Breast epithelium (tissue), 3 donors: ENCODE measurements around the gene ARFIP1.

Experiments used
- POLR2A ChIP-seq: fragments of 450-650 bp; IDR thresholded peaks from one replicate; pipeline ENCODE4 v1.6.1; 2016; ENCODE audit warnings: antibody characterized with exemption, mild to moderate bottlenecking, moderate library complexity
- POLR2AphosphoS5 ChIP-seq, 3 donors: sonication (generic); formaldehyde crosslinking; IDR thresholded peaks; one replicate each; pipeline ENCODE4 v1.6.1; 2017; ENCODE audit warnings: antibody characterized with exemption in 3 of 3
- TF ChIP-seq, protein P1 (sequence below), 3 donors: fragments of 450-650 bp; IDR thresholded peaks; one replicate each; pipeline ENCODE4 v1.5.1; 2016 to 2017; ENCODE audit warnings: antibody characterized with exemption in 3 of 3, mild to moderate bottlenecking in 3 of 3, moderate library complexity in 3 of 3

DNA sequence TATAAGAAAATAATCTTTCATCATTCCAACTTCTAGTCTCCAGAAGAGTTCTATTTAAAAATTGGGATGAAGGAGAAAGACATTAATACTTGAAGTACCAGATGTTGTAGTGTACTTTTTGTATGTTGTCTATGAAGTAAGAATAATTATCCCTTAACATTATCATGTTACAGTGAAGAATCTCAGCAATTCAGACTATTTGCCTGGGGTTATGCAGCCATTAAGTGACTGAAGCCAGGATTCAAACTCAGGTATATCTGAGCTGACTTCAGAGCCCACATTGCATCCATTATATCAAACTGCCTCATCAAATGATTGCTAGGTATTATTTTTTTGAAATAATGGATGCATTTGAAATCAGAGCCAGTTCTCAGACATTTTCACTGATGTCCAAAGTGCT, 80.3 kb downstream of the ARFIP1 start:
- TF ChIP-seq POLR2A, result no peak
- TF ChIP-seq, protein P1, sequence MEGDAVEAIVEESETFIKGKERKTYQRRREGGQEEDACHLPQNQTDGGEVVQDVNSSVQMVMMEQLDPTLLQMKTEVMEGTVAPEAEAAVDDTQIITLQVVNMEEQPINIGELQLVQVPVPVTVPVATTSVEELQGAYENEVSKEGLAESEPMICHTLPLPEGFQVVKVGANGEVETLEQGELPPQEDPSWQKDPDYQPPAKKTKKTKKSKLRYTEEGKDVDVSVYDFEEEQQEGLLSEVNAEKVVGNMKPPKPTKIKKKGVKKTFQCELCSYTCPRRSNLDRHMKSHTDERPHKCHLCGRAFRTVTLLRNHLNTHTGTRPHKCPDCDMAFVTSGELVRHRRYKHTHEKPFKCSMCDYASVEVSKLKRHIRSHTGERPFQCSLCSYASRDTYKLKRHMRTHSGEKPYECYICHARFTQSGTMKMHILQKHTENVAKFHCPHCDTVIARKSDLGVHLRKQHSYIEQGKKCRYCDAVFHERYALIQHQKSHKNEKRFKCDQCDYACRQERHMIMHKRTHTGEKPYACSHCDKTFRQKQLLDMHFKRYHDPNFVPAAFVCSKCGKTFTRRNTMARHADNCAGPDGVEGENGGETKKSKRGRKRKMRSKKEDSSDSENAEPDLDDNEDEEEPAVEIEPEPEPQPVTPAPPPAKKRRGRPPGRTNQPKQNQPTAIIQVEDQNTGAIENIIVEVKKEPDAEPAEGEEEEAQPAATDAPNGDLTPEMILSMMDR (IDR thresholded peaks at IDR 0.05), result no peak
- no peak for TF ChIP-seq POLR2AphosphoS5 (IDR thresholded peaks at IDR 0.05)
